ENCODE measurements around the gene NCAPD3. TPM values are rescaled to one million over a fixed set of nuclear protein-coding genes. Genes with fewer than 3 reads are reported as not detected.
A peak's percentile ranks its signal among the peaks of the same experiment; 100 is the strongest.

The NCAPD3 gene
- total RNA-seq, 1 donor from 2014 or later, result 12.7 TPM

DNA sequence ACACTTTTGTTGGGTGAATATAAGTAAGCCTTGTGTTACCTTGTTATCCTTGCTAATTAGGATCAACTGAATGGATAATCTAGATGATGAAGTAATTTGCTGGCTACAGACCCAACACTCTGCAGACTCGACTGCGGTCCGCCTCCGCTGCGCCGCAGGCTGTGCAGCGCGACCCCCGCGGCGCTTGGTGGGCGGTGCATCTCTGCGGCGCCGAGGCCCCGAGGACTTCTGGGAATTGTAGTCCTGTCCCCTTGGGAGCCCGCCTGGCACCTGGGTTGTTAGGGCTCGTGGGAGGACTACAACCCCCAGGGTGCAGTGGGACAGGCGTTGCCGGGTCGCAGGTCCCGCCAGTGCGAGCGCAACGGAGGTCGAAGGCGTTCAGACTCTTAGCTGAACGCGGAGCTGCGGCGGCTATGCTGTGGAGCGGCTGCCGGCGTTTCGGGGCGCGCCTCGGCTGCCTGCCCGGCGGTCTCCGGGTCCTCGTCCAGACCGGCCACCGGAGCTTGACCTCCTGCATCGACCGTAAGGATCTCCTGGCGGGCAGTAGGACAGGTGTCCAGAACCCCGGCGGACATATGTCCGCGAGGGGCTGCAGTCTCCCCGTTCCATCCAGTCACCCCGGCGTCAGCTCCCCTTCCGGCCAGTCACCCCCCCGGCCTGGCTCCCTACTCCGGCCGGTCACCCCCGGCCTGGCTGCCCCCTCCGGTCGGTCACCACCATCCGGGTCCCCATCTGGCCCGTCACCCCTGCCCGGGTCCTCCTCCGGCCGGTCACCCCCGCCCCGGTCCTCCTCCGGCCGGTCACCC, 29.6 kb upstream of the NCAPD3 start, which contains the start of the genes ACAD8 and THYN1:
TSS of gene ACAD8 (plus strand) at position 381 of the 806 bp plus-strand sequence. CDS start at position 414, 33 bp downstream.
TSS of gene THYN1 (minus strand) at position 165 of the 806 bp plus-strand sequence. CDS start 470 bp downstream, outside the sequence.
- DNase-seq (ENCODE audit: low read depth in 2 of 2), result peak; percentile 98

DNA sequence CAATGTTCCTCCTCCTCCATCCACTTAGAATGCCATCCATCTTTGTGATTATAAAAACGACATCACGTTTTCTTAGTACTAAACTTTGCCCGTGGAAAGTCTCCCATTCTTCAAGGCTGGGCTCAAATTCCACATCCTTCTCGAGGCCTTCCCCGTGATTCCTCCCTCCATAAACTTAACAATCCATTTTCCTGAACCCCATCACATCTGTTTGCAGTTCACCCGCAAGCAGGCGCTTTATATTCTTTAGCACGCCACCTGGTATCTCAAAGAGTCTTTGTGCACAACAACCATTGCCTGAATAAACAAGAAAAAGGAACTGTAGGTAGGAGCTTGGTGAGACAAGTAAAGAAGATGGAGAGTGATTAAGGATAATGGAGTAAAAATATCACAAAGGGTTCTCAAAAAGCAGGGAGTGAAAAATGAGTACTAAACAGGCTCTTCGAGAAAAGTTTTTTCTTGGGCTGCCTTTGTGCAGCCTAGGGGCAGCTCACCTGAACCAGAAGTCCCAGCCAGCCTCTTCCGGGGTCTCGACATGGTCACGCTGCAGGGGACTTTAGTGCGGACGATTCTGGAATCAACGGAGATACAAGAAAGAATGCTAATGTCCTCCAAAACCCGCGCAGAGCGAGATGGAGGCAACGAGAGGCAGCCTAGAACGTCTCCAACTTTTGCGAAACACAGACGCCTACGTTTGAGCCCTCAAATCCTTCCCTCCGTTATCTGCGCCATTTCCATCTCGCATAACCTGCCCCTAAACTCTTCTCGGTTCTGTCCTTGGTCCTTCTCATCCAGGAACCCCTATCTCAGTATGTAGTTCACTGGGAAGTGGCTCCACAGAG, 28.8 kb upstream of the NCAPD3 start:
- peak in 1 of 2 donors; percentile 42 for DNase-seq (ENCODE audit: low read depth in 2 of 2)

GRCh38 chr11:134250675-134251074, 26.9 kb upstream of the NCAPD3 start:
- no peak for DNase-seq (ENCODE audit: low read depth in 2 of 2)

GRCh38 chr11:134250246-134250645, 26.5 kb upstream of the NCAPD3 start:
- no peak for DNase-seq (ENCODE audit: low read depth in 2 of 2)

DNA sequence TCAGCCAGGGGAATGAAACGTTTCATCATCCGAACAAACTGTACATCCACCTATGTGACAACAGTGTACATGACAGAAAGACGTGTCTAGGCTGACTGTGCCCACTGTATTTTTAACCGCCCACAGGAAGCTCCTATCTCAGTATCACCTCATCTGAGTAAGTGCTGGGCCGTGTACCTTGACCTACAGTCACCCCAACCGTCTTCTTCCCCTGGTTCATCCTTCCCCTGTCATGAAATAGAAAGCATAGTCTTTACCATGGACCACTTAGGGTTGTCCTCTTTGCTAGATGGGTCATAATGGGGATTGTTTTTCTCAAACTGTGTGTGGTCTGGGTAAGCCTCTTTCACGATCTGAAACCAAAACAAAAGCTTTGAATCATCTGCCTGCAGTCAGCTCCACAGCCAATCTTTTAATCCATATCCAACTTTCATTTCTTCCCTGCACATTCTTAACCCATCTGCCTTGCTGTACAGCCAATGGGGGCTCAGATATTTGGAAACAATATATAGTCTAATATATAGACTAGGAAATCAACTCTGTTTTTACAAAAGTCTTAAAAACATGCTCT, 25.2 kb upstream of the NCAPD3 start:
- DNase-seq (ENCODE audit: low read depth in 2 of 2), result no peak

GRCh38 chr11:134246678-134247077, 22.9 kb upstream of the NCAPD3 start:
- DNase-seq (ENCODE audit: low read depth in 2 of 2), result no peak

- DNase-seq (ENCODE audit: low read depth in 2 of 2), result no peak
Observed at GRCh38 chr11:134246100-134246499, 22.3 kb upstream of the NCAPD3 start.

- DNase-seq (ENCODE audit: low read depth in 2 of 2), result no peak
Observed at GRCh38 chr11:134245434-134245833, 21.7 kb upstream of the NCAPD3 start.

DNA sequence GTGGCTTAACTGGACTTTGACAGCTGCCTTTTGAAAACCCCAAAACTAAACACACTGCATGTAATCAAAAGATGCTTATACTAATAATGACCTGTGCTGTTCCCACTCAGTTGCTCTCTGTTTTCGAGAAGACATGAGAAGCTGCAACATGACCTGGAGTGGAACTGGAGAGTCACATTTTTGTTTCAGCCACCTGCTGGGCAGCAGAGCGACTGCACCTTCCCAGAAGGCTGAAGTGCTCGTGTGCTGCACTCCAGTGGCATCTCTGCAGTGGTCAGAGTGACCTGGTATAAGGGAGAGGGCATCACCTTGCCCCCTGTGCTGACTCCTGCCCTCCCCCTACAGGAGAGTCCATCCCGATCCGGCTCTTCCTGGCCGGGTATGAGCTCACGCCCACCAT, 20.8 kb upstream of the NCAPD3 start:
- peak; percentile 52 to 66 for DNase-seq (ENCODE audit: low read depth in 2 of 2)

DNA sequence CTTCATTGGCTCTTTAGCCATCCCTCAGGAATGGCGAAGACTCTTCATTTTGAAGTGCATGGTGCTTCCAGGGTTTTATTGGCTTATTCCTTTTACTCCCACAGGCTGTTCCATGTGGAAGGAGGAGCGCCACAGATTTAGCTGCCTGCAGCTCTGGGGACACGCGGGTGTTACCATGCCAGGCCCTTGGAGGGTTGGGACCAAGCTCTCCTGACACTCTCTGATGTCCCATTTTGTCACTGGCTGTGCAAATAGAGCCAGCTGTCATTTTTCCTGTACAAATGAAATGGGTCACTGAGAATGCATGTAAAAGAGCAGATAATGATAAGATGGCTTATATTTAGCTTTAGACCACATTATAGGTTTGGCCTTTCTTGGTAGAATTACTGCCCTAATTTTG, 20.1 kb upstream of the NCAPD3 start:
- no peak for DNase-seq (ENCODE audit: low read depth in 2 of 2)

DNA sequence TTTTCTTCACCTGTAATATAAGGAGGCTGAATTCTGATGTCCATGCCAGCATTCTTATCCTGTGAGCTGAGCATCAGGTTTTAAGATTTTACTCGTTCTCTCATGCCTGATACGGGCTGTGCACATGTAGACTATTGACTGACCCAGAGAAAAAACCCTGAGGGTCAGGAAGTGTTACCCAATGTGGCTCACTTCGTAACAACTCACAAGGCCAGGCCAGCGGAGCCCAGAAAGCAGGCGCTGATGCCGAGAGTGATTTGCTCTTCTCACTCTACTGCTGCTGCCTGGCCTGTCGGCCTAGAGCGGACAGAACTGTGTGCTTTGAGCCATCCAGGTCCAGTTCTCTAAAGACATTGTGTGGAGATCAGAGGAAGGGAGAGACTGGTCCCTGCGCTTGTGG, 18.6 kb upstream of the NCAPD3 start:
- no peak for DNase-seq (ENCODE audit: low read depth in 2 of 2)

GRCh38 chr11:134240592-134240991, 16.8 kb upstream of the NCAPD3 start:
- DNase-seq (ENCODE audit: low read depth in 2 of 2), result no peak

GRCh38 chr11:134238956-134239355, 15.2 kb upstream of the NCAPD3 start:
- no peak for DNase-seq (ENCODE audit: low read depth in 2 of 2)

DNA sequence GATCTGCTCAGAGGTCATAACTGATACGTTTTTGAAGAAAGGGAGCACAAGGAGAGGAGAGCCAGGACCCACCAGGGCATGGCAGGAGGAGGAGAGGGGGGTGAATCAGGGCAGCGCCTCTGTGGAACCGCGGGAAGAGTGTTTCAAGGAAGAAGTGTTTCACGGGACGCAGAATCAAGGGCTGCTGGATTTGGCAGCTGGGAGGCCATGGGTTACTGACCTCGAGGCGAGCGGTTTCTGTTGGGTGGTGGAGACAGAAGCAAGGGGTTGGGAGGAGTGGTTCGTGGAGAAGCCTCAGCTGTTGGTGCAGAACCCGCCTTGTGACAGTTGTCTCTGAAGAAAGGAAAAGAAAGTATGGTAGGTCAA, 13.8 kb upstream of the NCAPD3 start:
- no peak for DNase-seq (ENCODE audit: low read depth in 2 of 2)

DNA sequence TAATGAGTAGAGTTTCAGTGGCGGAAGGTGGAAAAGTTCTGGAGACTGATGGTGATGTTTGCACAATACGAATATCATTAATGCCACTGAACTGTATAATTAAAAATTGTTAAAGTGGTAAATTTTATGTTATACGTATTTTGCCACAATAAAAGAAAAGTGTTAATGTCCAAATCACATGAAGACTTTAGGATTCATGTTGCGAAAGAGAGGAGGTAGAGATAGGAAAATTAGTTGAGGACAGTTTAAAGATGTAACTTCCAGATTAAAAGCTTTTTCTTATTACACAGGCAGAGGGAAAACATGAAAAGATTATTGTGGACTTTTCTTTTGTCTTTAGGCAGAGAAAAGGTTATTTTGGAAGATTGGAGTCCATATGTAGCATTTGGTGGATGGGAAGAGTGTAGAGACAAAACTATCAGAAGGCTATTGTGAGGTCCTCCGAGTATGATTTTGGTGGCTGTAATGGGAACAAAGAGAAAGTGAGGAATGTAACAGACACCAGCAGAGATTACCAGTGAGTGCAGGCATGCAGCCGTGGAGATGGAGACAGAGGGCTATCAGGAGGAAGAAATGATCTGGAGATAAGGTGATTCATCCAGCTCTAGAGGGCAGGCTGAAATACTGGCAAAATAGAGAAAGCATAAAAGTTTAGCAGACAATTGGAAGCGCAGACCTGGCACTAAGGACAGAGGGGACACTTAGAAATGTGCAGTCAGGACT, 13.2 kb upstream of the NCAPD3 start:
- no peak for DNase-seq (ENCODE audit: low read depth in 2 of 2)

DNA sequence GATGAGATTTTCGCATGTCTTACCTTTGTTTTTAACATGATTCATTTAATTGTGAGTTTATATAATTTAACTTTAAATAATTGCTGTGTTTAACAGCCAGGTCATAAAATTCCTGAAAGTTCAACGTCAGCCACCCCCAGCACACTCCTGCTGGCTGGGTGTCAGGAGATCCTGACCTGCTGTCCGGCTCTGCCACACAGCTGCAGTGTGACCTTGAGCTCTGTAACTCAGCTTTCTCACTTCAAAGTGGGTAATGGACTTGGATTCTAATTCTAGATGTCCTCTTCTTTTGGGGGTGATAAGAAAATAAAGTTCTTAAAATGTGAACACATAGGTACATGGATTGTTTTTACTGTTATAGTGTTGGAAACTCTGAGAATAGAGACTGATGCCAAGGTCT, 11.6 kb upstream of the NCAPD3 start:
- DNase-seq (ENCODE audit: low read depth in 2 of 2), result peak in 1 of 2 donors; percentile 17

GRCh38 chr11:134233729-134234179, 10.0 kb upstream of the NCAPD3 start:
- DNase-seq (ENCODE audit: low read depth in 2 of 2), result no peak

GRCh38 chr11:134231958-134232659, 8.3 kb upstream of the NCAPD3 start:
- no peak for DNase-seq (ENCODE audit: low read depth in 2 of 2)

GRCh38 chr11:134230339-134230738, 6.6 kb upstream of the NCAPD3 start:
- DNase-seq (ENCODE audit: low read depth in 2 of 2), result peak; percentile 20 to 31

GRCh38 chr11:134229126-134229790, 5.5 kb upstream of the NCAPD3 start:
- DNase-seq (ENCODE audit: low read depth in 2 of 2), result no peak

Data from lung microvascular endothelial cell (primary cell).